OCI-LY1 (cell line): ENCODE measurements around the gene TSPYL6.

ENCODE experiments used
- H2AFZ ChIP-seq: fragments of 200-600 bp; sonication (generic), shearing (Covaris generic); 2 replicates; pipeline ENCODE4 v1.6.0; 2014; ENCODE audit warnings: antibody characterized with exemption, mild to moderate bottlenecking, low read length
- H3F3A ChIP-seq: fragments of 200-600 bp; sonication (generic), shearing (Covaris generic); 2 replicates; pipeline ENCODE4 v1.6.0; 2014; ENCODE audit warnings: mild to moderate bottlenecking, antibody characterized with exemption, low read length, moderate library complexity; ENCODE audit not compliant: insufficient read depth
- H3K27ac ChIP-seq: fragments of 200-600 bp; sonication (generic); 2 replicates; pipeline ENCODE4 v1.5.1; 2014; ENCODE audit warnings: low read length, mixed run types, mild to moderate bottlenecking, low read depth; ENCODE audit not compliant: poor library complexity, severe bottlenecking
- H3K27me3 ChIP-seq: fragments of 200-600 bp; sonication (generic); 2 replicates; pipeline ENCODE4 v1.6.0; 2014; ENCODE audit warnings: antibody characterized with exemption, mild to moderate bottlenecking, low read length, moderate library complexity; ENCODE audit not compliant: insufficient read depth
- H3K36me3 ChIP-seq: fragments of 200-600 bp; sonication (generic); 2 replicates; pipeline ENCODE4 v1.6.1; 2014; ENCODE audit warnings: mild to moderate bottlenecking, antibody characterized with exemption, low read length, moderate library complexity, mixed read lengths; ENCODE audit not compliant: insufficient read depth
- H3K4me1 ChIP-seq: fragments of 200-600 bp; sonication (generic); 2 replicates; pipeline ENCODE4 v1.5.1; 2014; ENCODE audit warnings: mild to moderate bottlenecking, low read length, moderate library complexity; ENCODE audit not compliant: insufficient read depth, severe bottlenecking
- H3K4me2 ChIP-seq: fragments of 200-600 bp; sonication (generic), shearing (Covaris generic); 2 replicates; pipeline ENCODE4 v1.6.1; 2014; ENCODE audit warnings: low read length
- H3K4me3 ChIP-seq: fragments of 200-600 bp; sonication (generic); 2 replicates; pipeline ENCODE4 v1.5.1; 2014; ENCODE audit warnings: low read length, low read depth, mild to moderate bottlenecking, mixed read lengths; ENCODE audit not compliant: poor library complexity, severe bottlenecking
- H3K79me2 ChIP-seq: fragments of 200-600 bp; shearing (Covaris generic); 2 replicates; pipeline ENCODE4 v1.6.1; 2016; ENCODE audit warnings: mixed run types, low read length, mixed read lengths; ENCODE audit not compliant: insufficient read depth
- H3K9ac ChIP-seq: fragments of 200-600 bp; sonication (generic), shearing (Covaris generic); 2 replicates; pipeline ENCODE4 v1.6.1; 2014; ENCODE audit warnings: mild to moderate bottlenecking, low read length, mixed read lengths
- H3K9me2 ChIP-seq: fragments of 200-600 bp; sonication (generic), shearing (Covaris generic); 2 replicates; pipeline ENCODE4 v1.6.1; 2014; ENCODE audit warnings: low read depth, mild to moderate bottlenecking, low read length, mixed read lengths
- H3K9me3 ChIP-seq: fragments of 200-600 bp; shearing (Covaris generic); 2 replicates; pipeline ENCODE4 v1.6.1; 2014; ENCODE audit warnings: low read length, mixed read lengths
- H4K20me1 ChIP-seq: fragments of 200-600 bp; sonication (generic), shearing (Covaris generic); 2 replicates; pipeline ENCODE4 v1.6.0; 2016; ENCODE audit warnings: mild to moderate bottlenecking, low read length; ENCODE audit not compliant: insufficient read depth
- EZH2 ChIP-seq: fragments of 200-600 bp; sonication (generic), shearing (Covaris generic); IDR thresholded peaks from 2 replicates; pipeline ENCODE4 v1.8.0; 2017; ENCODE audit warnings: borderline replicate concordance, mixed run types, mild to moderate bottlenecking, antibody characterized with exemption, low read length, moderate library complexity, mixed read lengths
- TF ChIP-seq, protein P1 (sequence below): fragments of 200-600 bp; sonication (generic), shearing (Covaris generic); IDR thresholded peaks from 2 replicates; pipeline ENCODE4 v1.5.1; 2017; ENCODE audit warnings: mild to moderate bottlenecking, antibody characterized with exemption, low read length, moderate library complexity, mixed read lengths

Gene TSPYL6

DNA sequence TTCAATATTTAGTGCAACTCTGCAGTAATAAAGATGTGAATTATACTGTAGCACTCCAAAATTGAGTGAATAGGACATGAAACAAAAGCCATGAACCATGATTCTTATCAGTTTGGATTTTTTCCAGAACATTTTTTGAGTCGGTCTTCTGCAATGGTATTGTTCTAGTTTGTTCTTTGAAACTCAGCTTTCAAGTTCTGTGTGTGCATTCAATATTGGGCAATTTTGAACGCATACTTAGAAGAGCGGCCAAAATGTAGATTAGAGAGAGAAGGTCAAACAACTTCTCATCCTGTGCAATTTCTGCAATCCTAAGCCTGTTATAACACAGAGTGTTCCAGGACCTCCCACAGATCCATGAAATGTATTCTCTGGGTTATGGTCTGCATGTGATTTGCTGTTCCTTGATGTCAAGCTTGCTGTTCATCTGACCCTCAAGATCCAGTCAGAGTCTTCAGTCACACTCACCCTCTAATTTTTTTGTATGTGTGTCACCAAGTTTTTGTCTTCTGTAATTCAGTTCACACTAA lies 48.3 kb downstream of the TSPYL6 start:
- Histone ChIP-seq H3K4me2 (no peak overlapping the region), H2AFZ (no peak overlapping the region)

DNA sequence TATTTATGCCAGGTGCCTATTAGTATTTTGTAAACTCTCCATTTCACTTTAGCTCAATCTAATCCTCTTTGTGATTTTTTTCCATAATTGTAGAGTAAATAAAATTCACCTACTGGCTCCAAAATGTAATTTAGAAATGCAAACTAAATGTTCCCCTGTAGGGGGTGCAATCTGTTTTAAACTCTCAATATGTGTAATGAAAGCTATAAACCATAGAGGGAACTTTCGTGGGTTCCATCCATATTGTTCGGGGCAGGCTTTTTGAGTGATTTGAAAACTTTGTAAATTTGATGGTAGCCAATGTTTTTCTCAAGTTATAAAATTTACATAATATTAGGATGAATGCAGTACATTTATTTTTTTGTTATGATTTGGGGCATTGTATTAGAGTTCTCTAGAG lies 49.4 kb downstream of the TSPYL6 start:
- Histone ChIP-seq H2AFZ (no peak overlapping the region), H3K9me3 (no peaks in the 10 kb centered on the region), H3K4me2 (no peak overlapping the region; the same call in 1 of the 2 replicates), H3K27me3 (no peaks in the 10 kb centered on the region), H3K79me2 (no peaks in the 10 kb centered on the region), H3K27ac (no peak overlapping the region), H3K9ac (no peak overlapping the region), H3K9me2 (no peaks in the 10 kb centered on the region), H3K36me3 (no peaks in the 10 kb centered on the region), H3K4me3 (no peak overlapping the region), H3F3A (no peaks in the 10 kb centered on the region), H4K20me1 (no peaks in the 10 kb centered on the region), H3K4me1 (no peaks in the 10 kb centered on the region)
- no peak for TF ChIP-seq EZH2
- TF ChIP-seq, protein P1, sequence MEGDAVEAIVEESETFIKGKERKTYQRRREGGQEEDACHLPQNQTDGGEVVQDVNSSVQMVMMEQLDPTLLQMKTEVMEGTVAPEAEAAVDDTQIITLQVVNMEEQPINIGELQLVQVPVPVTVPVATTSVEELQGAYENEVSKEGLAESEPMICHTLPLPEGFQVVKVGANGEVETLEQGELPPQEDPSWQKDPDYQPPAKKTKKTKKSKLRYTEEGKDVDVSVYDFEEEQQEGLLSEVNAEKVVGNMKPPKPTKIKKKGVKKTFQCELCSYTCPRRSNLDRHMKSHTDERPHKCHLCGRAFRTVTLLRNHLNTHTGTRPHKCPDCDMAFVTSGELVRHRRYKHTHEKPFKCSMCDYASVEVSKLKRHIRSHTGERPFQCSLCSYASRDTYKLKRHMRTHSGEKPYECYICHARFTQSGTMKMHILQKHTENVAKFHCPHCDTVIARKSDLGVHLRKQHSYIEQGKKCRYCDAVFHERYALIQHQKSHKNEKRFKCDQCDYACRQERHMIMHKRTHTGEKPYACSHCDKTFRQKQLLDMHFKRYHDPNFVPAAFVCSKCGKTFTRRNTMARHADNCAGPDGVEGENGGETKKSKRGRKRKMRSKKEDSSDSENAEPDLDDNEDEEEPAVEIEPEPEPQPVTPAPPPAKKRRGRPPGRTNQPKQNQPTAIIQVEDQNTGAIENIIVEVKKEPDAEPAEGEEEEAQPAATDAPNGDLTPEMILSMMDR = peak; percentile 87

More for the DNA sequence above, 48.3 kb downstream of the TSPYL6 start:
- TF ChIP-seq, protein P1 = no peak
- TF ChIP-seq EZH2 = no peak
- H3K79me2 ChIP-seq = no peaks in the 10 kb centered on the region
- no peaks in the 10 kb centered on the region for H3K9me2 ChIP-seq
- H3K27me3 ChIP-seq = no peaks in the 10 kb centered on the region
- H4K20me1 ChIP-seq = no peaks in the 10 kb centered on the region
- no peaks in the 10 kb centered on the region for H3K4me1 ChIP-seq
- H3K4me3 ChIP-seq = no peak overlapping the region
- no peaks in the 10 kb centered on the region for H3K9me3 ChIP-seq
- H3K9ac ChIP-seq = no peak overlapping the region
- no peaks in the 10 kb centered on the region for H3K36me3 ChIP-seq
- H3K27ac ChIP-seq = no peak overlapping the region
- H3F3A ChIP-seq = no peaks in the 10 kb centered on the region

DNA sequence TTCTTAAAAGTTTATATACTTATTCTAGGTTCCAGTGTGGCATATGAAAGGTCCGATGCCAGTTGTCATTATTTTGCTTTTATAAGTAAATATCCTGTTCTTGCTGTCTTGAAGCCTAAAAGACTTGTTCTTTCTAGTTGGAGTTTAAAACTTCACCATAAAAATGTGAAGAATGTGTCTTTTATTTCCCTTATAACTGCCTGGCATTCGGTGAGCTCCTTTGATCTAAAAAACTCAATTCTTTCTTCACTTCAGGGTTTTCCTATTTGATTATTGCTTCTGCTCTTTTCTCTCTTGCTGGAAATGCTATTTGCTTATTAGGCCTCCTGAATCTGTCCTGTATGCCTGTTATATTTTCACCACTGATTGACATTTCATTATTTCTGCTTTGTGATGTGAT lies 51.6 kb downstream of the TSPYL6 start:
- no peaks in the 10 kb centered on the region for H3K9me2 ChIP-seq
- H3K27ac ChIP-seq = no peak overlapping the region
- H3F3A ChIP-seq = no peaks in the 10 kb centered on the region
- H3K9me3 ChIP-seq = no peaks in the 10 kb centered on the region
- H3K4me3 ChIP-seq = no peak overlapping the region
- no peak overlapping the region for H3K9ac ChIP-seq
- no peak overlapping the region for H2AFZ ChIP-seq
- H3K4me1 ChIP-seq = no peaks in the 10 kb centered on the region
- no peaks in the 10 kb centered on the region for H3K79me2 ChIP-seq
- no peaks in the 10 kb centered on the region for H4K20me1 ChIP-seq
- no peaks in the 10 kb centered on the region for H3K27me3 ChIP-seq
- H3K36me3 ChIP-seq = no peaks in the 10 kb centered on the region
- no peak overlapping the region for H3K4me2 ChIP-seq
- TF ChIP-seq EZH2 = no peak
- TF ChIP-seq, protein P1 = no peak
